Motor neuron (in vitro differentiated cells): ENCODE measurements around the gene LDLRAD3. TPM values are rescaled to one million over a fixed set of nuclear protein-coding genes. Genes with fewer than 3 reads are reported as not detected.
A peak's percentile ranks its signal among the peaks of the same experiment; 100 is the strongest.

ENCODE experiments used
- ATAC-seq, 8 experiments: fragments of 200-7000 bp; cut with Tn5 transposase; replicated peaks in 6 of 8; 2 replicates each; pipeline ENCODE4 v1.8.0; 2021; ENCODE audit warnings: mild to moderate bottlenecking in 8 of 8, moderate library complexity in 8 of 8
- H3K27ac ChIP-seq, 2 donors: fragments of 250-450 bp; sonication (Bioruptor Pico); 2 replicates each; pipeline ENCODE4 v1.9.0; 2021; ENCODE audit warnings: antibody characterized with exemption in 2 of 2, mild to moderate bottlenecking in 2 of 2, moderate library complexity in 1 of 2
- H3K4me1 ChIP-seq, 2 donors: fragments of 250-450 bp; sonication (Bioruptor Pico); replicated peaks in 1 of 2; 2 replicates each; pipeline ENCODE4 v1.6.1; 2021; ENCODE audit warnings: antibody characterized with exemption in 2 of 2, mild to moderate bottlenecking in 2 of 2, moderate library complexity in 1 of 2
- H3K4me3 ChIP-seq, 5 donors: fragments of 250-450 bp; sonication (Bioruptor Pico); 2 replicates each; pipeline ENCODE4 v1.9.0; 2021; ENCODE audit warnings: antibody characterized with exemption in 5 of 5, mild to moderate bottlenecking in 5 of 5, moderate library complexity in 4 of 5
- WGBS, 10 experiments: fragments of 450-650 bp; shearing (Covaris generic); methylation state at CpG; one replicate each; pipeline ENCODE4 v1.0.0; 2022; 5-methylcytosine and 5-hydroxymethylcytosine counted together
- in situ Hi-C, 9 experiments: fragments of 400-800 bp; cut with MboI; loops; one replicate each; pipeline ENCODE4 v1.15.0; 2021; ENCODE audit warnings: low sequenced_read_pairs in 9 of 9, low pct_unique_long_range_greater_than_20kb in 2 of 9; ENCODE audit not compliant: unreplicated experiment in 9 of 9
- total RNA-seq, 8 experiments: library from RNA; unstranded; fragments of 300-600 nt; gene quantifications; 2 replicates each; pipeline versions ENCODE4 v1.2.3 to v1.2.4, GENCODE V29; 2022

The LDLRAD3 gene
- total RNA-seq, 8 experiments from 2014 or later = 6.8 to 37.0 (median 21.8) TPM

DNA sequence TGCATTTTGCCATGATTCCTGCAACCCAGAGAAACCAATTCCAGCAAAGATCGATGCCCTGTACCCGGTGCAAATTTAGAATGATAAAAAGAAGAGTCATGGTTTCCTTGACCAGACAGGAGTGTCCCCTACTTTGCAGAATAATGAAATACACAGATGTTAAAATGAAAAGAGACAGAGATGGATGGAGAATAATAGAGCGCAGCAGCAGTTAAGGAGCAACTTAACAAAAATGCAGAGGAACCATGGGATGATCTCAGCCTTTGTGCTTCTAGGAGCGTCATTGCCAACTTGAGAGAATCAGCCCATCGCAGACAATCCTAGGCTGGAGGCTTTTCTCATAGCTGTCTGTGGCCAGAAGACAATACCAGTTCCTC is 127.1 kb downstream of the LDLRAD3 start:
- Histone ChIP-seq H3K4me1 (peaks cover 36 to 42% of the 10 kb centered on the region in 2 donors), H3K27ac (no peak overlapping the region), H3K4me3 (no peak overlapping the region)
- WGBS, 10 experiments = 16 to 100% (median 52%) methylated on average over 1 to 5 of the region's 5 CpGs; no CpG with 5 or more reads in 2 of the 10 experiments
- in situ Hi-C loops = loop anchor here in 1 of 9 experiments (25.0 kb wide), 1 partner anchor 191 kb away; no protein-coding TSS in a partner anchor
- ATAC-seq = no peak

DNA sequence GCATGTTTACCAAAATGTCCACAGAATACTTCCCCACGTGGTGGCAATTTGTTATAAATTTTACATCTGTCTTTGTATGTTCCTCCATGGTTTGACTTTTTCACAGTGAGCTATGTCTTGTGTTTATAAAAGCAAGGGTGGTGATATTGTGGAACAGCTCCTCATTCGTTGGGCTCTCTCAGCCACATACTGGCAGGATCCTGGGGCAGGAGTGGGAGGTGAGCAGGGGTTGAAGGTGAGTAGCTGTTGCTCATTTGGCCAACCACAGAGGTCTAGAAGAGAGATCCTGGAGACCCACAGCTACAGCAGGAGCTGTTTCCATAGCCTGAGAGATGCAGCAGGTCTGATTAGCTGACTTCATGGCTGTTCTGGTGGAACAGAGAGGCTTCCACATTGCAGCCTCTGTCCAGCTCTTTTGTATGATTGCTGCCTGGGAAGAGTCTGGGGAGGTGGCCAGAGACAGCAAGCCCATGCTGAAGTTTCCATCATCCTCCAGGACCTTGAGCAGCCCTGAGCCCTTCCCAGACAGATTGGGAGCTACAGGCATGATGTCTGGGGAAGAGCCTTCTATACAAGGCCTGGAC is 128.1 kb downstream of the LDLRAD3 start:
- 50 to 100% (median 79%) methylated on average over 1 to 2 of the region's 2 CpGs; no CpG with 5 or more reads in 4 of the 10 experiments for WGBS, 10 experiments
- peaks cover 36 to 42% of the 10 kb centered on the region in 2 donors for H3K4me1 ChIP-seq
- no peak overlapping the region for H3K4me3 ChIP-seq
- in situ Hi-C loops = loop anchor here in 1 of 9 experiments (25.0 kb wide), 1 partner anchor 190 kb away; no protein-coding TSS in a partner anchor
- no peak overlapping the region for H3K27ac ChIP-seq
- ATAC-seq = no peak

GRCh38 chr11:36073411-36074203 is 129.7 kb downstream of the LDLRAD3 start:
- H3K4me1 ChIP-seq = peaks cover 37 to 40% of the 10 kb centered on the region in 2 donors
- WGBS, 10 experiments = 0 to 100% (median 50%) methylated on average over 1 to 8 of the region's 9 CpGs
- peak; percentile 89 to 96 (median 90) for ATAC-seq
- peak overlapping the region in 1 of 2 donors; percentile 63 for H3K27ac ChIP-seq
- H3K4me3 ChIP-seq = no peak overlapping the region
- in situ Hi-C loops = loop anchor here in 1 of 9 experiments (25.0 kb wide), 1 partner anchor 189 kb away; no protein-coding TSS in a partner anchor

DNA sequence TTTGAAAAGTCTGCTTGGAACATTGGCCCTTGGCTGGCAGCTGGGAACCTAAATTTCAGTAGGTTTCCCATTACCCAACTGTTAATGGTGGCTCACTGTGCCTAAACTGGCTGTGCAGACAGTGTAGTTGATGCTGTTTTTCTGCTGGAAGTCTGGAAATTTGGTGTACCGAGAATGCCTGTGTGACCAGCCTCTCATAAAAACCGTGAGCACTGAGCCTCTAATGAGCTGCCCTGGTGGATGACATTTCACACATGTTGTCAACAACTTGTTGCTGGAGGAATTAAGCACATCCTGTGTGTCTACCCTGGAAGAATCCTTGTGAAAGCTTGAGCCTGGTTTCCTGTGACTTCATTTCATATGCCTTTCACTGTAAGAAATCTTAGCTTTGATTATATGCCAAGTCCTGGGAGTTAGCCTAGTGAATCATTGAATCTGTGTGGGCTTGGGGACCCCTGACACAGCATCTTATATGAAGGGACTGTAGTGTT is 131.1 kb downstream of the LDLRAD3 start:
- ATAC-seq = no peak
- Histone ChIP-seq H3K4me3 (no peak overlapping the region), H3K4me1 (peaks cover 23 to 26% of the 10 kb centered on the region in 2 donors), H3K27ac (no peak overlapping the region)
- in situ Hi-C loops = loop anchor here in 1 of 9 experiments (25.0 kb wide), 1 partner anchor 187 kb away; no protein-coding TSS in a partner anchor
- 0 to 100% (median 13%) methylated on average over 1 to 2 of the region's 2 CpGs; no CpG with 5 or more reads in 5 of the 10 experiments for WGBS, 10 experiments

DNA sequence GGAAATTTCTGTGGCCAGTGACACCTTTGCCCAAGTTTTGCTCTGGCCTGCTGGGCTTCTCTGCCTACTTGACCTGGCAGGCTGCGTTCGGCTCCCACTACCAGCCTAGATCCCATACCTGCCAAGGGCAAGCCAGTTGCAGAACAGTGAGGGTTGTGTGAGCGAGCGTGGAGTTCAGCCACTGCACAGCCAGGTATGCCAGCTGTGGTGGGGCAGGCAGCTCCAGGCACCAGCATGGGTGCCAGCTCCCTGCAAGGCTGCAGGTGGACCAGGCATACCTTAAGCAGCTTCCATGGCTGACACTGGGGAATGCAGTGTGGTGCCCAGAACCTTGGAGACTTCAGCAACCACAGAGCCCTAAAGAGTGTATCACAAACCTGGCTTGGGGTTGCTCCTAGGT is 133.5 kb downstream of the LDLRAD3 start:
- no peak overlapping the region for H3K4me3 ChIP-seq
- in situ Hi-C loops = no loop called here
- 100% methylated on average over 1 to 2 of the region's 4 CpGs; no CpG with 5 or more reads in 8 of the 10 experiments for WGBS, 10 experiments
- no peak overlapping the region for H3K27ac ChIP-seq
- ATAC-seq = no peak
- H3K4me1 ChIP-seq = peaks cover 10 to 14% of the 10 kb centered on the region in 2 donors

- peak in 4 of 8 experiments; percentile 14 to 29 (median 21) for ATAC-seq
- 59 to 93% (median 81%) methylated on average over 1 to 6 of the region's 10 CpGs; no CpG with 5 or more reads in 2 of the 10 experiments for whole genome bisulfite sequencing, 10 experiments
- no peak overlapping the region for H3K4me3 ChIP-seq
- H3K27ac ChIP-seq = no peak overlapping the region
- H3K4me1 ChIP-seq = peaks cover 10 to 11% of the 10 kb centered on the region in 2 donors
- in situ Hi-C loops = no loop called here
Observed at GRCh38 chr11:36077886-36078685, 134.2 kb downstream of the LDLRAD3 start.

- Histone ChIP-seq H3K27ac (no peak overlapping the region), H3K4me1 (peaks cover 5 to 8% of the 10 kb centered on the region in 2 donors), H3K4me3 (no peak overlapping the region)
- 100% methylated on average over 1 to 2 of the region's 11 CpGs; no CpG with 5 or more reads in 8 of the 10 experiments for WGBS, 10 experiments
- no peak for ATAC-seq
- in situ Hi-C loops = no loop called here
Observed at GRCh38 chr11:36078686-36079055, 134.8 kb downstream of the LDLRAD3 start.

- no peak overlapping the region for H3K27ac ChIP-seq
- in situ Hi-C loops = no loop called here
- 83 to 100% (median 90%) methylated on average over 2 to 7 of the region's 7 CpGs; no CpG with 5 or more reads in 2 of the 10 experiments for WGBS, 10 experiments
- ATAC-seq = no peak
- H3K4me1 ChIP-seq = peaks cover 0 to 3% of the 10 kb centered on the region in 2 donors
- H3K4me3 ChIP-seq = no peak overlapping the region
Observed at GRCh38 chr11:36079878-36080675, 136.2 kb downstream of the LDLRAD3 start.

DNA sequence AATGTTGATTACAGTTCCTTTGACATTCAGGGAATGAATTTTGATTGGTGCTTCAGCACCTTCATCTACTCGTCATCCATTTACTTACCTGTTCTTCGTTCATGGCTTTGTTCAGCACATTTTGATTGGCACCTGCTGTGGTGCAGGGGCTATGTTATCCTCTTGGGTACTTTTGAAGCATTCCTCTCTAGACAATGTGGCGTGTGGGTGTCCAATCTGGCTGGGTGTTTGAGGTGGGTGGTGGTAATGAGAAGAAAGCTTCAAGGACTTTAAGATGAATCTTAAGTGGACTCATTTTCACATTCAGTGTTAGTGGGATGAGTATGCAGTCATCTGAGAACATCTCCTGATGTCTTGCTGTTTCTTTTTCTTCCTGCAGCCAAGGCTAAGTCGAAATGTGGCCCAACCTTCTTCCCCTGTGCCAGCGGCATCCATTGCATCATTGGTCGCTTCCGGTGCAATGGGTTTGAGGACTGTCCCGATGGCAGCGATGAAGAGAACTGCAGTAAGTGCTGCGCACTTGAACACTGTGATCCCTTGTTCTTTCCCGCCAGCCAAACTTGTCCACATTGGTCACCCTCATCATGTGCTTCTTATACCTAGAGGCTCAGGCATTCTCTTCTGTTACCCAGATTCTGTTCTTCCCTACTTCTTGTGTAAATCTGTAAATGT is 137.5 kb downstream of the LDLRAD3 start:
- Histone ChIP-seq H3K4me3 (no peak overlapping the region), H3K27ac (no peak overlapping the region), H3K4me1 (peaks cover 0 to 3% of the 10 kb centered on the region in 2 donors)
- 67 to 100% (median 93%) methylated on average over 1 to 10 of the region's 11 CpGs; no CpG with 5 or more reads in 1 of the 10 experiments for WGBS, 10 experiments
- ATAC-seq = no peak
- in situ Hi-C loops = no loop called here

DNA sequence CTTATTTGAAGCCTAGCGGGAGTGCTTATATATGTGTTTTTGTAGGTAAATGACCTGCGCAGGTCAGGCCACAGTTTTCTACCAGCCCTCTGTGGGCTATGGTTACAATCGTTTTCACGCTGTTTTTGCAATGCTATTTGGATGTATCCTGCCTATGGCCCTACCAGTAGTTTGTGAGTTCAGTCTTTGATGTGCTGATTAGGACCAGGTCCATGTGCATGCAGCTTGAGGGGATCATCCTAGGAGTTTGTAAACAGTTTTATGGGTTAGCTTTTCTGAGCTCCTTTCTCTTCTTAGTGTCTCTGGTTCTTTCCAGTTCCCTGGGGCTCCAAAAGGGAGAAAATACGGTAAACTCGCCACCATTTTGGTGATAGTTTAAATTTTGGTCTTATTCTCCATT is 142.5 kb downstream of the LDLRAD3 start:
- no peak overlapping the region for H3K27ac ChIP-seq
- ATAC-seq = no peak
- 69 to 100% (median 80%) methylated on average over 1 to 6 of the region's 6 CpGs; no CpG with 5 or more reads in 2 of the 10 experiments for WGBS, 10 experiments
- in situ Hi-C loops = no loop called here
- H3K4me3 ChIP-seq = no peak overlapping the region
- H3K4me1 ChIP-seq = no peaks in the 10 kb centered on the region

DNA sequence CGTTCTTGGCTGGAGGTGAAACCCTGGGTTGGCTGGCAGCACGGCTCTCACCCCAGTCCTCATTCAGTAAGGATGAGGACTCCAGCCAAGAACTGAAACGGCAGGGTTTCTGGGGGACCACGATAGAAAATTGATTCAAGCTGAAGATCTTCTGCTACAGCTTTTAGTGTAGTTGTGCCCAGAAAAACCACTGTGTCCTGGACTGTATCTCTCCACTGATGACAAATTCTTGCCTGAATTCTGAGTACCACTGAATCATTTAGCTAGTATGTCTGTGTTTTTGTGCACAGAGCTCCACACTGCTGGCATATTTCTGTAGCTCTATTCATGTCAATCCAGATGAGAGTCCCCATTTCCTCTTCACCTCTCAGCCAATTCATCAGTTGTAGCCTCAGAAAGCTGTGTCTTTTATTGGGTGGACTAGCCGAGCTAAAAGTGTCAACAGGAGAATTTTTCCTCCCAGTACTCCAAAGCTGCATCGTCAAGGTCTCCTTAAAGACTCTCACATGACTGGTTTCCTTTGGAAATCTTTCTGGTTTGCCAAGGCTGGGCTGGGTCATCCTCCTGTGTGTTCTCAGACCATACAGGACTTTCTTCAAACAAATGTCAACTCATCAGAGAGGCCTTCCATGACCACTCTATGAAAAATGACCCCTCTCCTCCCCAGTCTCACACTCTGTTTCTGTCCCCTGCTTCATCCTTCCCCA is 144.6 kb downstream of the LDLRAD3 start:
- Histone ChIP-seq H3K4me3 (no peak overlapping the region), H3K27ac (no peak overlapping the region), H3K4me1 (no peaks in the 10 kb centered on the region)
- peak in 1 of 8 experiments; percentile 36 for ATAC-seq
- in situ Hi-C loops = no loop called here
- WGBS, 10 experiments = 26 to 100% (median 83%) methylated on average over 1 to 5 of the region's 6 CpGs
